Stimulated activated CD8-positive, alpha-beta memory T cell treated with anti-CD3 and anti-CD28 coated beads, Interleukin-4, amount 100 ng/mL, for 24 hours (primary cell): ENCODE results near the gene GTPBP4.

Source experiments
- DNase-seq: peaks from one replicate; pipeline ENCODE4 v3.0.0-alpha.2; 2020; ENCODE audit warnings: low read depth

GTPBP4 gene

GRCh38 chr10:966466-967235, 21.6 kb upstream of the GTPBP4 start:
- no peak for DNase-seq

GRCh38 chr10:968546-969199, 19.6 kb upstream of the GTPBP4 start:
- DNase-seq: no peak

- no peak for DNase-seq
Observed at GRCh38 chr10:969473-970150, 18.6 kb upstream of the GTPBP4 start.

- DNase-seq: no peak
Observed at GRCh38 chr10:970311-971149, 17.7 kb upstream of the GTPBP4 start.

GRCh38 chr10:971150-971542, 17.1 kb upstream of the GTPBP4 start:
- DNase-seq: no peak

GRCh38 chr10:971613-972012, 16.6 kb upstream of the GTPBP4 start:
- DNase-seq: no peak

GRCh38 chr10:972763-973162, 15.5 kb upstream of the GTPBP4 start:
- no peak for DNase-seq

- no peak for DNase-seq
Observed at GRCh38 chr10:974038-974784, 14.0 kb upstream of the GTPBP4 start.

GRCh38 chr10:974785-975074, 13.5 kb upstream of the GTPBP4 start:
- no peak for DNase-seq

- DNase-seq: no peak
Observed at GRCh38 chr10:976316-976715, 11.9 kb upstream of the GTPBP4 start.

GRCh38 chr10:978826-979421, 9.3 kb upstream of the GTPBP4 start:
- DNase-seq: no peak

- DNase-seq: no peak
Observed at GRCh38 chr10:980468-981093, 7.7 kb upstream of the GTPBP4 start.

- DNase-seq: no peak
Observed at GRCh38 chr10:983401-983800, 4.8 kb upstream of the GTPBP4 start.

- DNase-seq: no peak
Observed at GRCh38 chr10:983971-984655, 4.1 kb upstream of the GTPBP4 start.

GRCh38 chr10:985361-985760, 2.9 kb upstream of the GTPBP4 start:
- DNase-seq: no peak

- DNase-seq: no peak
Observed at GRCh38 chr10:986137-986825, 2.0 kb upstream of the GTPBP4 start.

- no peak for DNase-seq
Observed at GRCh38 chr10:986881-987619, 1.2 kb upstream of the GTPBP4 start.

- no peak for DNase-seq
Observed at GRCh38 chr10:987620-987869, 689 bp upstream of the GTPBP4 start.
